GM12801 (cell line): ENCODE measurements around the gene RBMS3.

Experiments used
- CTCF ChIP-seq: IDR thresholded peaks from one replicate; pipeline ENCODE4 v1.5.1; 2011; ENCODE audit warnings: control low read depth; ENCODE audit not compliant: insufficient read length; ENCODE audit errors: extremely low read depth

Gene RBMS3

DNA sequence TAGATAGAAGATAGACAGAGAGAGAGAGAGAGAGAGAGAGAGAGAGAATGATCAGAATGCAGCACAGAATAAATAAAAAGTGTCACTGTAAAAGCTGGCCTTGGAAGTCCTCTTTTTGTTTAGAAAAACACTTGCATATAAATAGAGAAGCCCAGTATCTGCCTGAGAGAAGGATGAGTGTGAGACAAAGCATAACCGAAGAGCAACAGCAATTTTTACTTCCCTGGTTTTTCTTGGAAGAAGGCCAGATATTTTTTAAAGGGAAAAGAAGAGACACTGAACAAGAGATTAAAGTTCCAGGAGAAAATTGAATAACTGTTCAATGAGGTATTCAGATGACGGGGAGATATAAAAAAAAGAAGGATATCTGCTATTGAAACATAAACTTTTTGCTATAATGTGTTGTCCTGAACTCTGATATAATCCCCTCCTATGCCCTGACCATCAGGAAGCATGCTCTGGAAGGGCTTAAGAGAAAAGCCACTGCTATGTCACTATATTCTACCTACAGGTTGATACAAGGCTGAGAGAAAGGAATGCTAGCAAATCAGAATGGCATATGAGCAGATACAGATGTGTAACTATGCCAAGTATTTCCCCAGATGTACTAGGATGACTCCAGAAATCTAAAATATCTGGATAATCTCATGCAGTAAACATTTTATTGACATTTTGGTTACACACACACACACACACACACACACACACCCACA is 358.9 kb downstream of the RBMS3 start:
- TF ChIP-seq CTCF: no peak

DNA sequence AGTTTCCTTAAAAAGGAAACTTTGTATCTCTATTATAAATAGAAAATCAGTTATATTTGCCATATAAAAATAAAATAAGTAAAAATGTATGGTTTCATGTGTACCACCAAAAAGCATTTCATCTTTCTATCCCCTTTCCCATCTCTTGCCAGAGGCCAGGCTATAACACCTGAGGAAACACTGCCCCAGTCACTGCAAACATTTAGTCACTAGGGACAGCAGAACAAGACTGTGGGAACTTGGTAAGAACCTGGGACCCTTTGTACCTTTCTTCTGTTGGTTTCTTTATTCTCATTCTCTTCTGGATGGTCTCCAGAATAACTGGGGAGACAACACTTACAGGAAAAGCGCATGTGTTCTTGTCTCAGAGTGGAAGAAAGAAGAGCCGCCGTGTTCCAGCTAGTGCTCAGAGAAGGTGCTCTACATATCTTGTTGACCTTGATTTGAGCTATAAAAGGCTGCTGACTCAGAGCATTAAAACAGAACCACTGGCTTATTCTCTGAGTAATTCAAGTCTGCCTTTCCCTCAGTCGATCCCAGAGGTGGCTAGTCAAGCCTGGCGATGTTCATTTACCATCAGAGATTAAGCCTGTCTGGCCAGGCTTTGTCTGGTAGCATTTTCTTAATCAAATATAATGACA is 361.6 kb downstream of the RBMS3 start:
- TF ChIP-seq CTCF: no peak

- no peak for TF ChIP-seq CTCF
Observed at GRCh38 chr3:29643034-29643425, 362.2 kb downstream of the RBMS3 start.

DNA sequence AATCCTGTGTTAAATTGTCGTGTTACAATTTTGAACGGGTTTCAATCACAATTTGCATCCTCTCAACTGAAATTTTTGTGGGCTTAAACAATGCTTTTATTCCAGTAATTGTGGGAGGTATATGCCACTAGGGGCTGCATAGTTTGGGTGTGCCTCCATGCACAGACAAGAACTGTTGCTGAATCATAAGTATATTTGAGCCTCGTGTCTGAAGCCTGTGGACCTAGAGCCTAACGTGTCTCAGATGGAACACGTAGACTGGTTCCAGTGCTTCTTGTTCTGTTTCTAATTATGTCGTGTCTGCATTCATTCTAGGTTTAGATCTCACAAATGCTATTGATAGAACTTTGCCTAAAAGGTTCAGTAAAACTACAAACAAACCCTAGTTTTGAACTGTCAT is 363.4 kb downstream of the RBMS3 start:
- no peak for TF ChIP-seq CTCF

GRCh38 chr3:29644956-29645636 is 364.2 kb downstream of the RBMS3 start:
- TF ChIP-seq CTCF: no peak

DNA sequence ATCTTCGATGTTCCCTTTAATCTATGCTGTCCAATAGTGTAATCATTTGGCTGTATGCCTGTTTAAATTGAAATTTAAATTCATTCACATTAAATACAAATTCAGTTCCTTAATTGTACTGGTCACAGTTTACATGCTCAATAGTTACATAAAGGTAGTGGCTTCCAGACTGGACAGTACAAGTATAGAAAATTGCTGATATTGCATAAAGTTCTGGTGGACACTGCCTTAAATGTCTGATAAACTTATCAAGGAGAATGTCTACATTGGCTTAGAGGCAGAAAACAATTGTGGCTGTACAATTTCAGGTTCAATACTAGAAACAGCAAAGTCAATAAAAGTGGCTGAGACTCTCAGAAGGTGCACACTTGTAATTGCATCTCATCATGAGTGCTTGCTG is 365.2 kb downstream of the RBMS3 start:
- TF ChIP-seq CTCF: no peak

DNA sequence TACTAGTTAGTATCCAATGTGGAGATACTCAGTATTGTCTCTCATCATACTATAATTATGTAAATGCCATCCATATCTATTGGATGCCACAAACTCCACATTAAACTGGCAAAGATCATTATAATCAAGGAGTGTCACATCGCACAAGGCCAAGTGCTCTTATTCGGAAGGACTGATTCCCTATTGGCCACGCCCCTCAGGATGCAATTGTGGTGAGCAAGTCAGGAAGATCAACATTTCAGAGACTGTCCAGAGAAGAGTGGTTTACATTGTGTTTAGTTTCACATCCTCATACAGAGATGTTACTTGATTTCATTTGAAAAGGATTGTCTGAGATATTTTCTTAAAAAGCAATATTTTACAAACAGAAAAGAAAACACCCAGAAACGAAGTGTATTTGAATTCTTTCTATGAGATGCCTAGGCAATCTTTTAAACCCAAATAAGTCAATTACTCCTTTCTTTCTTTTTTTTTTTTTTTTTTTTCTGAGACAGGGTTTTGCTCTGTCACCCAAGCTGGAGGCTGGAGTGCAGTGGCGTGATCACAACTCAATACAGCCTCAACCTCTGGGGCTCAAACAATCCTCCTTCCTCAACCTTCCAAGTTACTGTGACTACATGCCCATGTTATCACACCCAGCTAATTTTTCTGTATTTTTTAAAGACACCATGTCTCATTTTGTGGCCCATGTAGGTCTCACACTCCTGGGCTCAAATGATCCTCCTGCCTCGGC is 369.1 kb downstream of the RBMS3 start:
- TF ChIP-seq CTCF: no peak
